ACC112 (cell line): Measurements from ENCODE around the gene CMBL.

Experiments
- H2AFZ ChIP-seq: fragments of 200-600 bp; sonication (generic); one replicate; pipeline ENCODE4 v1.6.0; 2017; ENCODE audit warnings: antibody characterized with exemption, low read length; ENCODE audit not compliant: unreplicated experiment
- H3K27ac ChIP-seq: fragments of 200-600 bp; sonication (generic); 2 replicates; pipeline ENCODE4 v1.5.1; 2014; ENCODE audit warnings: low read depth, mild to moderate bottlenecking, antibody characterized with exemption, low read length, moderate library complexity
- H3K27me3 ChIP-seq: fragments of 200-600 bp; sonication (generic); 2 replicates; pipeline ENCODE4 v1.6.1; 2014; ENCODE audit warnings: mild to moderate bottlenecking, antibody characterized with exemption, low read length, moderate library complexity, mixed read lengths; ENCODE audit not compliant: insufficient read depth
- H3K36me3 ChIP-seq: fragments of 200-600 bp; sonication (generic); 2 replicates; pipeline ENCODE4 v1.6.1; 2016; ENCODE audit warnings: mild to moderate bottlenecking, antibody characterized with exemption, low read length, moderate library complexity, mixed read lengths; ENCODE audit not compliant: insufficient read depth
- H3K4me1 ChIP-seq: fragments of 200-600 bp; sonication (generic); one replicate; pipeline ENCODE4 v1.6.1; 2016; ENCODE audit warnings: low read length, mixed read lengths; ENCODE audit not compliant: insufficient read depth, unreplicated experiment, control insufficient read depth
- H3K4me3 ChIP-seq: fragments of 200-600 bp; sonication (generic); 2 replicates; pipeline ENCODE4 v1.5.1; 2014; ENCODE audit warnings: mild to moderate bottlenecking, low read depth, low read length
- H3K79me2 ChIP-seq: fragments of 200-600 bp; sonication (generic); one replicate; pipeline ENCODE4 v1.6.0; 2016; ENCODE audit warnings: low read length; ENCODE audit not compliant: control insufficient read depth, unreplicated experiment, insufficient read depth

CMBL gene

GRCh38 chr5:10266137-10266536 lies 41.6 kb downstream of the CMBL start:
- Histone ChIP-seq H3K27ac (no peak overlapping the region), H3K36me3 (peaks cover 36% of the 10 kb centered on the region)

GRCh38 chr5:10265245-10266109 lies 42.2 kb downstream of the CMBL start:
- Histone ChIP-seq H2AFZ (no peak overlapping the region), H3K4me3 (no peak overlapping the region), H3K36me3 (peaks cover 43% of the 10 kb centered on the region), H3K27ac (peak overlapping the region; percentile 59), H3K4me1 (peaks cover 7% of the 10 kb centered on the region), H3K79me2 (no peaks in the 10 kb centered on the region), H3K27me3 (no peaks in the 10 kb centered on the region)

More at GRCh38 chr5:10266137-10266536, 41.6 kb downstream of the CMBL start:
- Histone ChIP-seq H2AFZ (no peak overlapping the region), H3K27me3 (no peaks in the 10 kb centered on the region), H3K4me1 (peaks cover 7% of the 10 kb centered on the region), H3K79me2 (no peaks in the 10 kb centered on the region), H3K4me3 (no peak overlapping the region)

GRCh38 chr5:10264604-10265003 lies 43.1 kb downstream of the CMBL start:
- peak overlapping the region; percentile 59 for H3K27ac ChIP-seq
- no peak overlapping the region for H3K4me3 ChIP-seq
- H3K27me3 ChIP-seq = no peaks in the 10 kb centered on the region
- H2AFZ ChIP-seq = no peak overlapping the region
- H3K79me2 ChIP-seq = no peaks in the 10 kb centered on the region
- H3K36me3 ChIP-seq = peaks cover 50% of the 10 kb centered on the region
- peaks cover 7% of the 10 kb centered on the region for H3K4me1 ChIP-seq

GRCh38 chr5:10262995-10263394 lies 44.7 kb downstream of the CMBL start:
- Histone ChIP-seq H3K27ac (no peak overlapping the region), H3K4me3 (no peak overlapping the region), H3K27me3 (no peaks in the 10 kb centered on the region), H3K79me2 (peaks cover under 1% of the 10 kb centered on the region), H3K36me3 (peaks cover 63% of the 10 kb centered on the region), H3K4me1 (peaks cover 7% of the 10 kb centered on the region), H2AFZ (no peak overlapping the region)

- H3K27me3 ChIP-seq = no peaks in the 10 kb centered on the region
- peaks cover 4% of the 10 kb centered on the region for H3K4me1 ChIP-seq
- H3K27ac ChIP-seq = no peak overlapping the region
- H2AFZ ChIP-seq = no peak overlapping the region
- H3K79me2 ChIP-seq = peaks cover 8% of the 10 kb centered on the region
- H3K4me3 ChIP-seq = no peak overlapping the region
- H3K36me3 ChIP-seq = peaks cover 70% of the 10 kb centered on the region
These were observed 45.5 kb downstream of the CMBL start for GRCh38 chr5:10262121-10262774.

- H3K79me2 ChIP-seq = peaks cover 8% of the 10 kb centered on the region
- H3K4me1 ChIP-seq = no peaks in the 10 kb centered on the region
- no peak overlapping the region for H3K27ac ChIP-seq
- H3K27me3 ChIP-seq = no peaks in the 10 kb centered on the region
- H2AFZ ChIP-seq = no peak overlapping the region
- H3K36me3 ChIP-seq = peaks cover 77% of the 10 kb centered on the region
- no peak overlapping the region for H3K4me3 ChIP-seq
These were observed 46.6 kb downstream of the CMBL start for GRCh38 chr5:10261065-10261464.

- H3K27ac ChIP-seq = no peak overlapping the region
- H3K4me3 ChIP-seq = no peak overlapping the region
- no peaks in the 10 kb centered on the region for H3K27me3 ChIP-seq
- H3K4me1 ChIP-seq = no peaks in the 10 kb centered on the region
- H3K36me3 ChIP-seq = peaks cover 78% of the 10 kb centered on the region
- H2AFZ ChIP-seq = no peak overlapping the region
- peaks cover 20% of the 10 kb centered on the region for H3K79me2 ChIP-seq
These were observed 47.8 kb downstream of the CMBL start for GRCh38 chr5:10259899-10260298.

GRCh38 chr5:10257870-10258269 lies 49.8 kb downstream of the CMBL start:
- Histone ChIP-seq H3K4me1 (peaks cover 6% of the 10 kb centered on the region), H2AFZ (no peak overlapping the region), H3K36me3 (peaks cover 77% of the 10 kb centered on the region), H3K4me3 (no peak overlapping the region), H3K79me2 (peaks cover 40% of the 10 kb centered on the region), H3K27ac (no peak overlapping the region), H3K27me3 (no peaks in the 10 kb centered on the region)

- peaks cover 18% of the 10 kb centered on the region for H3K4me1 ChIP-seq
- no peak overlapping the region for H3K4me3 ChIP-seq
- H2AFZ ChIP-seq = no peak overlapping the region
- H3K36me3 ChIP-seq = peaks cover 53% of the 10 kb centered on the region
- H3K79me2 ChIP-seq = peaks cover 68% of the 10 kb centered on the region
- no peak overlapping the region for H3K27ac ChIP-seq
- no peaks in the 10 kb centered on the region for H3K27me3 ChIP-seq
These were observed 53.0 kb downstream of the CMBL start for GRCh38 chr5:10254686-10255085.

- Histone ChIP-seq H3K36me3 (peaks cover 44% of the 10 kb centered on the region), H3K27ac (no peak overlapping the region)
These were observed 54.3 kb downstream of the CMBL start for GRCh38 chr5:10253390-10253789.

GRCh38 chr5:10251405-10251804 lies 56.3 kb downstream of the CMBL start:
- Histone ChIP-seq H3K27me3 (no peaks in the 10 kb centered on the region), H3K79me2 (peaks cover 76% of the 10 kb centered on the region), H2AFZ (no peak overlapping the region), H3K4me3 (peak overlapping the region; percentile 85), H3K36me3 (peaks cover 29% of the 10 kb centered on the region), H3K27ac (no peak overlapping the region), H3K4me1 (peaks cover 26% of the 10 kb centered on the region)

More at GRCh38 chr5:10253390-10253789, 54.3 kb downstream of the CMBL start:
- H3K79me2 ChIP-seq = peaks cover 73% of the 10 kb centered on the region
- H3K4me3 ChIP-seq = no peak overlapping the region
- peaks cover 22% of the 10 kb centered on the region for H3K4me1 ChIP-seq
- no peak overlapping the region for H2AFZ ChIP-seq
- H3K27me3 ChIP-seq = no peaks in the 10 kb centered on the region
